GM12878 (cell line): ENCODE measurements around the gene SULT1A2. TPM values are rescaled to one million over a fixed set of nuclear protein-coding genes. Genes with fewer than 3 reads are reported as not detected.

Experiments used
- ATAC-seq: fragments of 200-7000 bp; cut with Tn5 transposase; 3 replicates; pipeline ENCODE4 v1.9.1; 2020; ENCODE audit warnings: mild to moderate bottlenecking, moderate library complexity
- BruUV-seq: library from RNA; stranded (reverse); fragments of 400-500 nt; replicated peaks from 2 replicates; lab custom pipeline; 2021; lab: Mats Ljungman, UMichigan
- CTCF ChIA-PET: fragments of 300-600 bp; sonication (Branson Sonifier 250); formaldehyde crosslinking; extraction: SDS; loops from one replicate; lab custom pipeline; 2021; ENCODE audit warnings: inconsistent platforms; lab: Yijun Ruan, JAX
- POLR2A ChIA-PET: fragments of 350-600 bp; formaldehyde crosslinking; extraction: SDS; loops from one replicate; lab custom pipeline; 2021; ENCODE audit warnings: inconsistent platforms; lab: Charles Lee
- RAD21 ChIA-PET: fragments of 300-600 bp; sonication (Branson Sonifier 250); formaldehyde crosslinking; loops from one replicate; lab custom pipeline; 2023; ENCODE audit warnings: antibody characterized with exemption; ENCODE audit not compliant: unreplicated experiment; lab: Charles Lee
- SMC1A ChIA-PET: fragments of 300-600 bp; sonication (Branson Sonifier 250); formaldehyde crosslinking; loops from one replicate; lab custom pipeline; 2023; ENCODE audit not compliant: unreplicated experiment, uncharacterized antibody; lab: Charles Lee
- DNase-seq: peaks from one replicate; pipeline ENCODE4 v3.0.0-alpha.2; 2011; ENCODE audit warnings: low read depth, low spot score
- FAIRE-seq: peaks from 3 replicates; lab custom pipeline; 2011; peaks lifted over from hg19 to GRCh38; lab: Jason Lieb, UNC
- H2AFZ ChIP-seq: 2 replicates; pipeline ENCODE4 v1.6.0; 2011; ENCODE audit warnings: low read depth, low read length, control low read depth; ENCODE audit not compliant: control insufficient read depth
- H3K27ac ChIP-seq: 2 replicates; pipeline ENCODE4 v1.5.1; 2011; ENCODE audit warnings: control low read depth; ENCODE audit not compliant: control insufficient read depth, insufficient read depth
- H3K27me3 ChIP-seq, 2 experiments: replicated peaks in 1 of 2; 2 replicates each; pipeline versions ENCODE4 v1.6.0 to v1.6.1; 2011; ENCODE audit warnings: low read length in 1 of 2; ENCODE audit not compliant: control insufficient read depth in 2 of 2, insufficient read depth in 2 of 2
- H3K36me3 ChIP-seq, 2 experiments: 2 replicates each; pipeline ENCODE4 v1.5.1; 2011; ENCODE audit warnings: low read length in 1 of 2; ENCODE audit not compliant: control insufficient read depth in 2 of 2, insufficient read depth in 2 of 2
- H3K4me1 ChIP-seq: 2 replicates; pipeline ENCODE4 v1.6.1; 2011; ENCODE audit warnings: mild to moderate bottlenecking, low read length, moderate library complexity, mixed read lengths; ENCODE audit not compliant: control insufficient read depth, insufficient read depth
- H3K4me2 ChIP-seq: 2 replicates; pipeline ENCODE4 v1.6.0; 2011; ENCODE audit warnings: control low read depth; ENCODE audit not compliant: control insufficient read depth, insufficient read depth
- H3K4me3 ChIP-seq: fragments of 200-600 bp; sonication (generic); 2 replicates; pipeline ENCODE4 v1.5.1; 2016
- H3K79me2 ChIP-seq: 2 replicates; pipeline ENCODE4 v1.6.0; 2011; ENCODE audit warnings: low read length; ENCODE audit not compliant: control insufficient read depth, insufficient read depth
- H3K9ac ChIP-seq: 2 replicates; pipeline ENCODE4 v1.8.0; 2011; ENCODE audit warnings: low read length, control low read depth, mixed read lengths; ENCODE audit not compliant: control insufficient read depth, insufficient read depth
- H3K9me3 ChIP-seq: replicated peaks from 3 replicates; pipeline ENCODE4 v1.5.1; 2011; ENCODE audit warnings: mild to moderate bottlenecking, low read length; ENCODE audit not compliant: control insufficient read depth, insufficient read depth
- H4K20me1 ChIP-seq: 2 replicates; pipeline ENCODE4 v1.6.0; 2011; ENCODE audit not compliant: control insufficient read depth, insufficient read depth
- BHLHE40 ChIP-seq, 2 experiments: fragments of 450-650 bp in 1 of 2; IDR thresholded peaks; 2 replicates each; pipeline ENCODE4 v1.6.1; 2011 to 2017; ENCODE audit warnings: low read depth in 2 of 2, borderline replicate concordance in 1 of 2, improper control_type of control experiment in 1 of 2, low read length in 1 of 2, mild to moderate bottlenecking in 1 of 2
- EGR1 ChIP-seq, 2 experiments: IDR thresholded peaks; 1 replicate in 1 of 2; 2 replicates in 1 of 2; pipeline ENCODE4 v1.6.1; 2011 to 2012; ENCODE audit warnings: low read depth in 2 of 2, low read length in 2 of 2, borderline replicate concordance in 1 of 2, mild to moderate bottlenecking in 1 of 2, moderate library complexity in 1 of 2
- MEF2B ChIP-seq: fragments of 450-650 bp; IDR thresholded peaks from 2 replicates; pipeline ENCODE4 v1.6.1; 2018; ENCODE audit warnings: mild to moderate bottlenecking, moderate library complexity; ENCODE audit not compliant: partially characterized antibody, poor library complexity, severe bottlenecking
- PAX8 ChIP-seq: fragments of 450-650 bp; IDR thresholded peaks from 2 replicates; pipeline ENCODE4 v1.6.1; 2017; ENCODE audit warnings: mild to moderate bottlenecking, moderate library complexity
- RELB ChIP-seq: fragments of 450-650 bp; IDR thresholded peaks from 2 replicates; pipeline ENCODE4 v1.6.1; 2017; ENCODE audit warnings: low read depth, mild to moderate bottlenecking, moderate library complexity
- SUZ12 ChIP-seq: fragments of 200-600 bp; sonication (generic); IDR thresholded peaks from one replicate; pipeline ENCODE4 v1.6.1; 2018; ENCODE audit warnings: antibody characterized with exemption, mild to moderate bottlenecking; ENCODE audit not compliant: unreplicated experiment
- WRNIP1 ChIP-seq: IDR thresholded peaks from 2 replicates; pipeline ENCODE4 v1.6.1; 2011; ENCODE audit warnings: low read depth, low read length, improper control_type of control experiment, borderline replicate concordance
- YBX1 ChIP-seq: fragments of 450-650 bp; IDR thresholded peaks from 2 replicates; pipeline ENCODE4 v1.6.1; 2016; ENCODE audit warnings: antibody characterized with exemption
- WGBS: methylation state at CpG from one replicate; pipeline ENCODE4 v1.1.6; 2016; ENCODE audit warnings: low lambda C conversion rate; ENCODE audit not compliant: insufficient replicate concordance, insufficient coverage; ENCODE audit errors: missing lambda C conversion rate; 5-methylcytosine and 5-hydroxymethylcytosine counted together
- in situ Hi-C: fragments of 300-500 bp; cut with MboI; formaldehyde crosslinking; loops from 9 replicates; pipeline ENCODE4 v1.14.3; 2018; ENCODE audit warnings: mixed read lengths
- intact Hi-C: fragments of 100-400 bp; cut with micrococcal nuclease; formaldehyde crosslinking; loops from one replicate; pipeline ENCODE4 v1.14.2; 2022; ENCODE audit not compliant: unreplicated experiment
- polyA plus RNA-seq, 11 experiments: library from polyadenylated mRNA; depleted of rRNA in 4 of 11; unstranded in 6 of 11; stranded (reverse) in 5 of 11; fragments of >200 nt; fragmentation: Nextera tagmentation in 4 of 11; fragmentation: Illumina TruSeq in 1 of 11; extraction: Ambion mirVana in 4 of 11; extraction: Trizol in 1 of 11; gene quantifications; 1 replicate in 1 of 11; 2 replicates in 10 of 11; pipeline versions ENCODE4 v1.2.1 to v1.2.3, GENCODE V29; 2011 to 2016; ENCODE audit warnings: inconsistent platforms in 2 of 11, missing spikeins in 2 of 11, low read depth in 1 of 11
- total RNA-seq, 4 experiments: library from RNA; depleted of rRNA in 3 of 4; stranded (reverse); fragments of >200 nt in 3 of 4; fragmentation: Illumina TruSeq in 1 of 4; extraction: Trizol in 1 of 4; gene quantifications; 2 replicates each; pipeline versions ENCODE4 v1.2.1 to v1.2.3, GENCODE V29; 2013 to 2021
- TF ChIP-seq, protein P1 (sequence below): IDR thresholded peaks from 2 replicates; pipeline ENCODE4 v1.6.1; 2012; ENCODE audit warnings: low read depth, low read length, improper control_type of control experiment
- TF ChIP-seq, protein P2 (sequence below): fragments of 450-650 bp; IDR thresholded peaks from 2 replicates; pipeline ENCODE4 v1.6.1; 2017; ENCODE audit warnings: mild to moderate bottlenecking, moderate library complexity

Gene SULT1A2
- total and polyA plus RNA-seq, 10 of the 15 experiments (the other 5 are each of a cell fraction or from before 2014, with no cell fraction given): 0.06 to 0.39 (median 0.07) TPM; not detected in 7

- intact Hi-C loops (no loop called here), in situ Hi-C loops (no loop called here)
- no peak overlapping the region for H3K4me2 ChIP-seq
- no peak overlapping the region for H3K4me3 ChIP-seq
- no peak overlapping the region for H3K27ac ChIP-seq
- FAIRE-seq (no peak), ATAC-seq (no peak)
- ChIA-PET CTCF (no interaction called here), RAD21 (no interaction called here), SMC1A (no interaction called here)
- no peaks in the 10 kb centered on the region; the same call in 1 of the 2 replicates for H3K4me1 ChIP-seq
- H3K36me3 ChIP-seq: peaks cover 7 to 14% of the 10 kb centered on the region in 2 experiments; a peak in 3 of 4 replicates
- H3K79me2 ChIP-seq: no peaks in the 10 kb centered on the region
- TF ChIP-seq RELB: no peak
- TF ChIP-seq YBX1: no peak
- TF ChIP-seq, protein P1, sequence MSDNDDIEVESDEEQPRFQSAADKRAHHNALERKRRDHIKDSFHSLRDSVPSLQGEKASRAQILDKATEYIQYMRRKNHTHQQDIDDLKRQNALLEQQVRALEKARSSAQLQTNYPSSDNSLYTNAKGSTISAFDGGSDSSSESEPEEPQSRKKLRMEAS: no peak
- no peak for TF ChIP-seq WRNIP1
- TF ChIP-seq MEF2B: no peak
- no peak for TF ChIP-seq PAX8
- no peak for TF ChIP-seq EGR1 (IDR thresholded peaks at IDR 0.05; ENCODE audit: borderline replicate concordance in 1 of 2, low read depth in 2 of 2, low read length in 2 of 2)
- TF ChIP-seq BHLHE40 (IDR thresholded peaks at IDR 0.05; ENCODE audit: borderline replicate concordance in 1 of 2, low read depth in 2 of 2, low read length in 1 of 2): no peak
- TF ChIP-seq, protein P2, sequence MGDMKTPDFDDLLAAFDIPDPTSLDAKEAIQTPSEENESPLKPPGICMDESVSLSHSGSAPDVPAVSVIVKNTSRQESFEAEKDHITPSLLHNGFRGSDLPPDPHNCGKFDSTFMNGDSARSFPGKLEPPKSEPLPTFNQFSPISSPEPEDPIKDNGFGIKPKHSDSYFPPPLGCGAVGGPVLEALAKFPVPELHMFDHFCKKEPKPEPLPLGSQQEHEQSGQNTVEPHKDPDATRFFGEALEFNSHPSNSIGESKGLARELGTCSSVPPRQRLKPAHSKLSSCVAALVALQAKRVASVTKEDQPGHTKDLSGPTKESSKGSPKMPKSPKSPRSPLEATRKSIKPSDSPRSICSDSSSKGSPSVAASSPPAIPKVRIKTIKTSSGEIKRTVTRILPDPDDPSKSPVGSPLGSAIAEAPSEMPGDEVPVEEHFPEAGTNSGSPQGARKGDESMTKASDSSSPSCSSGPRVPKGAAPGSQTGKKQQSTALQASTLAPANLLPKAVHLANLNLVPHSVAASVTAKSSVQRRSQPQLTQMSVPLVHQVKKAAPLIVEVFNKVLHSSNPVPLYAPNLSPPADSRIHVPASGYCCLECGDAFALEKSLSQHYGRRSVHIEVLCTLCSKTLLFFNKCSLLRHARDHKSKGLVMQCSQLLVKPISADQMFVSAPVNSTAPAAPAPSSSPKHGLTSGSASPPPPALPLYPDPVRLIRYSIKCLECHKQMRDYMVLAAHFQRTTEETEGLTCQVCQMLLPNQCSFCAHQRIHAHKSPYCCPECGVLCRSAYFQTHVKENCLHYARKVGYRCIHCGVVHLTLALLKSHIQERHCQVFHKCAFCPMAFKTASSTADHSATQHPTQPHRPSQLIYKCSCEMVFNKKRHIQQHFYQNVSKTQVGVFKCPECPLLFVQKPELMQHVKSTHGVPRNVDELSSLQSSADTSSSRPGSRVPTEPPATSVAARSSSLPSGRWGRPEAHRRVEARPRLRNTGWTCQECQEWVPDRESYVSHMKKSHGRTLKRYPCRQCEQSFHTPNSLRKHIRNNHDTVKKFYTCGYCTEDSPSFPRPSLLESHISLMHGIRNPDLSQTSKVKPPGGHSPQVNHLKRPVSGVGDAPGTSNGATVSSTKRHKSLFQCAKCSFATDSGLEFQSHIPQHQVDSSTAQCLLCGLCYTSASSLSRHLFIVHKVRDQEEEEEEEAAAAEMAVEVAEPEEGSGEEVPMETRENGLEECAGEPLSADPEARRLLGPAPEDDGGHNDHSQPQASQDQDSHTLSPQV: no peak
- TF ChIP-seq SUZ12: no peak
- TF ChIP-seq, all 136 proteins: peak for 0
- DNase-seq: no peak
- POLR2A ChIA-PET: no interaction called here
- WGBS: 87% methylated on average over 22 of the region's 22 CpGs
- no peaks in the 10 kb centered on the region for H4K20me1 ChIP-seq
- no peak overlapping the region for H2AFZ ChIP-seq
- H3K9me3 ChIP-seq: no peaks in the 10 kb centered on the region
- BruUV-seq: no TSS peak
- no peaks in the 10 kb centered on the region for H3K27me3 ChIP-seq
- no peak overlapping the region for H3K9ac ChIP-seq
Measured at GRCh38 chr16:28590384-28591340, 6.2 kb downstream of the SULT1A2 start.
